Measurements from ENCODE around the gene OR4D2.

GRCh38 chr17:58193641-58194255, 27.0 kb downstream of the OR4D2 start:
- TF ChIP-seq ZNF704 (CRISPR knock-in tag; IDR thresholded peaks at IDR 0.05; ENCODE audit: borderline replicate concordance) (no peak), POLR2AphosphoS5 (IDR thresholded peaks at IDR 0.05; ENCODE audit: low read depth, low read length) (no peak), PREB (CRISPR knock-in tag; IDR thresholded peaks at IDR 0.05) (no peak), ZBTB4 (CRISPR knock-in tag; IDR thresholded peaks at IDR 0.05; ENCODE audit: borderline replicate concordance) (no peak)

Measured in HepG2 (cell line).